C4-2B (cell line): ENCODE measurements around the gene TTLL5.

Source experiments
- ZFX ChIP-seq: fragments of 450-650 bp; IDR thresholded peaks from 2 replicates; pipeline ENCODE4 v1.6.1; 2017
- TF ChIP-seq, protein P1 (sequence below): fragments of 450-650 bp; conservative IDR thresholded peaks from 2 replicates; pipeline ENCODE4 v1.5.1; 2017; ENCODE audit warnings: mild to moderate bottlenecking

DNA sequence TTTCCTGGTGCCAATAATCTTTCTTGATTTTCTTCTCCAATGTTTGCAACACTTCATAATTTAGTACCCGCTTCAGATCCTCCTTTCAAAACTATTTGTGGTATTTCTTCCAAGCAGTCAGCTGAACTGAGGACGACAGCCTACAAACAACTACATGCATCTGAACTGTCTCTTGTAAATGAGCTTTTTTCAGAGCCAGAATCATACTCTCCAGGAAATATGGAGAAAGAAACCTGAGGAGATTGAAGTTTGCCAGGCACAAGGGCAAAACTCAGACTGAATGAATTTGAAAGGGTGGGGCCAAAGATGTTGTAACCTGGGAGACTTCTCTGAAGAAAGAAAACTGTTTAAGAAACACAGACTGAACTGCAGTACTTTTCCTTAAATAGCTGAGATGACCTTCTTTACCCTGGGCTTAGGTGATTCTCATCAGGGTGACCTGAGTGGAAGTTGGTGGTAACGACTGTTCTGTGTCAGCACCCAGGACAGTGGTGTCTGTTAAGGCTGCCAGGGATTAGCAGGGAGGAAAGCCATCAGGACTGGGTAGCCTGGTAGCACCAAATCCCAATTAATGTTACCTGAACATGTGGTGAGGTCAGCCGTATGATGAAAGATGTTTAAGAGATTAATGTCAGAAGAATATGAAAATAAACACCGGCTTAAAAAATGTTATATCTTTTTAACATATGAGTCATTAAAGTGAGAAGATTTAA lies 225.7 kb downstream of the TTLL5 start:
- TF ChIP-seq, protein P1, sequence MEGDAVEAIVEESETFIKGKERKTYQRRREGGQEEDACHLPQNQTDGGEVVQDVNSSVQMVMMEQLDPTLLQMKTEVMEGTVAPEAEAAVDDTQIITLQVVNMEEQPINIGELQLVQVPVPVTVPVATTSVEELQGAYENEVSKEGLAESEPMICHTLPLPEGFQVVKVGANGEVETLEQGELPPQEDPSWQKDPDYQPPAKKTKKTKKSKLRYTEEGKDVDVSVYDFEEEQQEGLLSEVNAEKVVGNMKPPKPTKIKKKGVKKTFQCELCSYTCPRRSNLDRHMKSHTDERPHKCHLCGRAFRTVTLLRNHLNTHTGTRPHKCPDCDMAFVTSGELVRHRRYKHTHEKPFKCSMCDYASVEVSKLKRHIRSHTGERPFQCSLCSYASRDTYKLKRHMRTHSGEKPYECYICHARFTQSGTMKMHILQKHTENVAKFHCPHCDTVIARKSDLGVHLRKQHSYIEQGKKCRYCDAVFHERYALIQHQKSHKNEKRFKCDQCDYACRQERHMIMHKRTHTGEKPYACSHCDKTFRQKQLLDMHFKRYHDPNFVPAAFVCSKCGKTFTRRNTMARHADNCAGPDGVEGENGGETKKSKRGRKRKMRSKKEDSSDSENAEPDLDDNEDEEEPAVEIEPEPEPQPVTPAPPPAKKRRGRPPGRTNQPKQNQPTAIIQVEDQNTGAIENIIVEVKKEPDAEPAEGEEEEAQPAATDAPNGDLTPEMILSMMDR = no peak
- no peak for TF ChIP-seq ZFX
